Iris pigment epithelial cell (primary cell): ENCODE measurements around the gene HDHD3.
"Not testable (repeated sequence)": the region's sequence is repeated elsewhere in the genome, so short reads cannot be mapped to it uniquely, and the experiment has no call there.

ENCODE experiments used
- DNase-seq: peaks from one replicate; pipeline ENCODE4 v3.0.0-alpha.2; 2011; ENCODE audit warnings: low read depth

Gene HDHD3

GRCh38 chr9:113376634-113377567, at the start of gene HDHD3:
Gene HDHD3, minus strand, starts transcription at chr9:113376986. Its CDS starts 2,632 bp downstream, at chr9:113374354.
- DNase-seq, result peak; percentile 73

GRCh38 chr9:113425072-113425471, 48.3 kb upstream of the HDHD3 start:
- no peak for DNase-seq

- no peak for DNase-seq
Observed at GRCh38 chr9:113421726-113422125, 44.9 kb upstream of the HDHD3 start.

GRCh38 chr9:113417370-113417769, 40.6 kb upstream of the HDHD3 start:
- DNase-seq, result no peak

- DNase-seq, result no peak
Observed at GRCh38 chr9:113416149-113416721, 39.4 kb upstream of the HDHD3 start.

- DNase-seq, result peak; percentile 97
Observed at GRCh38 chr9:113410207-113410864, 33.5 kb upstream of the HDHD3 start, which contains the start of the genes C9orf43 and POLE3. Gene C9orf43, plus strand, starts transcription at chr9:113410747. Its CDS starts 2,747 bp downstream, at chr9:113413494. Gene POLE3, minus strand, starts transcription at chr9:113410675. Its CDS starts 382 bp downstream, at chr9:113410293.

GRCh38 chr9:113409883-113410206, 33.1 kb upstream of the HDHD3 start:
- no peak for DNase-seq

GRCh38 chr9:113409481-113409880, 32.7 kb upstream of the HDHD3 start:
- peak; percentile 8 for DNase-seq

- peak; percentile 81 for DNase-seq
Observed at GRCh38 chr9:113406873-113407511, 30.2 kb upstream of the HDHD3 start.

- DNase-seq, result not testable (repeated sequence)
Observed at GRCh38 chr9:113406353-113406752, 29.6 kb upstream of the HDHD3 start.

- peak; percentile 34 for DNase-seq
Observed at GRCh38 chr9:113403646-113404045, 26.9 kb upstream of the HDHD3 start.

- peak; percentile 98 for DNase-seq
Observed at GRCh38 chr9:113401027-113401792, 24.4 kb upstream of the HDHD3 start, which contains the start of gene ALAD. Gene ALAD, minus strand, starts transcription at chr9:113401284. Its CDS starts 7,725 bp downstream, at chr9:113393559.

GRCh38 chr9:113399646-113400200, 22.9 kb upstream of the HDHD3 start:
- DNase-seq, result no peak

GRCh38 chr9:113398796-113399195, 22.0 kb upstream of the HDHD3 start:
- peak; percentile 24 for DNase-seq

- DNase-seq, result no peak
Observed at GRCh38 chr9:113397203-113397631, 20.4 kb upstream of the HDHD3 start.

GRCh38 chr9:113395000-113395861, 18.4 kb upstream of the HDHD3 start:
- DNase-seq, result no peak

- DNase-seq, result no peak
Observed at GRCh38 chr9:113393281-113393680, 16.5 kb upstream of the HDHD3 start.

GRCh38 chr9:113391917-113392316, 15.1 kb upstream of the HDHD3 start:
- no peak for DNase-seq

GRCh38 chr9:113390192-113390960, 13.6 kb upstream of the HDHD3 start:
- DNase-seq, result no peak
